ENCODE data around the gene DEFB123. TPM values are rescaled to one million over a fixed set of nuclear protein-coding genes. Genes with fewer than 3 reads are reported as not detected.

Gene DEFB123
- total RNA-seq, 4 donors from 2014 or later, result not detected

GRCh38 chr20:31496761-31497295 is 56.4 kb downstream of the DEFB123 start:
- Histone ChIP-seq H3K9me3 (no peaks in the 10 kb centered on the region), H3K27me3 (no peaks in the 10 kb centered on the region), H3K36me3 (no peaks in the 10 kb centered on the region), H3K4me3 (peak overlapping the region in 1 of 2 donors; percentile 3), H3K4me1 (peaks cover 0 to 6% of the 10 kb centered on the region in 2 donors), H3K27ac (peak overlapping the region; percentile 63 to 76)
- TF ChIP-seq POLR2A (IDR thresholded peaks at IDR 0.05), result no peak
- no peak for TF ChIP-seq CTCF (IDR thresholded peaks at IDR 0.05)
- intact Hi-C loops (cut with DNase I; ENCODE audit: low total_unique reads), result no loop called here
- DNase-seq, result peak; percentile 75 to 76

- Histone ChIP-seq H3K36me3 (no peaks in the 10 kb centered on the region), H3K27me3 (no peaks in the 10 kb centered on the region), H3K4me3 (no peak overlapping the region), H3K27ac (peak overlapping the region in 1 of 2 donors; percentile 76), H3K9me3 (no peaks in the 10 kb centered on the region), H3K4me1 (peaks cover 0 to 6% of the 10 kb centered on the region in 2 donors)
- DNase-seq, result peak; percentile 53 to 57
- intact Hi-C loops (cut with DNase I; ENCODE audit: low total_unique reads), result no loop called here
- TF ChIP-seq CTCF (IDR thresholded peaks at IDR 0.05), result no peak
- TF ChIP-seq POLR2A (IDR thresholded peaks at IDR 0.05), result no peak
Measured at GRCh38 chr20:31497838-31498540, 57.6 kb downstream of the DEFB123 start.

Other genes with a start within 250 kb of the DEFB123 start
- gene DEFB115, start 183.0 kb upstream of the DEFB123 start, total RNA-seq, result not detected
- not detected for gene DEFB116, start 132.0 kb upstream of the DEFB123 start, total RNA-seq
- not detected for gene DEFB118, start 72.0 kb upstream of the DEFB123 start, total RNA-seq
- gene DEFB119, start 50.0 kb upstream of the DEFB123 start, total RNA-seq, result not detected
- not detected for gene DEFB121, start 34.4 kb upstream of the DEFB123 start, total RNA-seq
- gene DEFB124, start 34.5 kb downstream of the DEFB123 start, total RNA-seq, result 1 to 10 TPM in 1 of 4 donors, not detected in 3; 3.2 TPM
- 10 to 100 TPM in 2 of 4 donors, 1 to 10 TPM in 1, under 1 TPM in 1; 0.59 to 12.1 (median 8.7) TPM for gene REM1, start 34.7 kb downstream of the DEFB123 start, total RNA-seq
- 100 to 1,000 TPM in 1 of 4 donors, 10 to 100 TPM in 3; 40.7 to 147 (median 56.0) TPM for gene HM13, start 73.8 kb downstream of the DEFB123 start, total RNA-seq
- 100 to 1,000 TPM; 364 to 646 (median 505) TPM for gene ID1, start 164.7 kb downstream of the DEFB123 start, total RNA-seq
- 1 to 10 TPM in 2 of 4 donors, not detected in 2; 5.1 to 8.4 TPM for gene COX4I2, start 197.3 kb downstream of the DEFB123 start, total RNA-seq

Measured in uterus (tissue), 4 donors.